B cell (primary cell): Measurements from ENCODE around the gene HTT. TPM values are rescaled to one million over a fixed set of nuclear protein-coding genes. Genes with fewer than 3 reads are reported as not detected.

Source experiments
- ATAC-seq: fragments of 200-7000 bp; cut with Tn5 transposase; one replicate; pipeline ENCODE4 v1.10.0; 2021; ENCODE audit warnings: low read depth, mild to moderate bottlenecking, moderate number of reproducible peaks, moderate library complexity
- CTCF ChIA-PET: fragments of 350-600 bp; sonication (Branson Sonifier 250); formaldehyde crosslinking; loops from one replicate; lab custom pipeline; 2021; ENCODE audit warnings: antibody characterized with exemption, inconsistent platforms; lab: Charles Lee
- POLR2A ChIA-PET: fragments of 350-600 bp; sonication (Branson Sonifier 250); formaldehyde crosslinking; loops from one replicate; lab custom pipeline; 2021; ENCODE audit warnings: antibody characterized with exemption; lab: Charles Lee
- DNase-seq: peaks from one replicate; pipeline ENCODE4 v3.0.0; 2013
- H2AFZ ChIP-seq: 2 replicates; pipeline ENCODE4 v1.6.1; 2012; ENCODE audit warnings: mild to moderate bottlenecking, low read depth, low read length; ENCODE audit not compliant: insufficient read depth, poor library complexity, severe bottlenecking
- H3K27ac ChIP-seq, 2 donors: 1 replicate in 1 of 2; 2 replicates in 1 of 2; pipeline ENCODE4 v1.5.1; 2012 to 2013; ENCODE audit warnings: low read length in 2 of 2, mild to moderate bottlenecking in 2 of 2, moderate library complexity in 1 of 2
- H3K27me3 ChIP-seq, 4 experiments: fragments of 200-600 bp in 1 of 4; sonication (generic) in 1 of 4; replicated peaks in 1 of 4; 1 replicate in 2 of 4; 2 replicates in 2 of 4; pipeline versions ENCODE4 v1.6.1 to v1.7.0; 2013 to 2016; ENCODE audit warnings: low read length in 3 of 4, mild to moderate bottlenecking in 2 of 4, mixed read lengths in 1 of 4, moderate library complexity in 1 of 4; ENCODE audit not compliant: insufficient read depth in 4 of 4, control insufficient read depth in 3 of 4; ENCODE audit errors: control extremely low read depth in 1 of 4
- H3K36me3 ChIP-seq, 2 experiments: replicated peaks in 1 of 2; 1 replicate in 1 of 2; 2 replicates in 1 of 2; pipeline versions ENCODE4 v1.6.1 to v1.7.1; 2013; ENCODE audit warnings: low read length in 1 of 2; ENCODE audit not compliant: insufficient read depth in 2 of 2, control insufficient read depth in 1 of 2; ENCODE audit errors: control extremely low read depth in 1 of 2, extremely low read depth in 1 of 2
- H3K4me1 ChIP-seq, 2 donors: fragments of 200-600 bp in 1 of 2; sonication (generic) in 1 of 2; 1 replicate in 1 of 2; 2 replicates in 1 of 2; pipeline versions ENCODE4 v1.5.1 to v1.6.1; 2013 to 2017; ENCODE audit warnings: low read length in 2 of 2; ENCODE audit not compliant: control insufficient read depth in 2 of 2, insufficient read depth in 2 of 2
- H3K4me2 ChIP-seq: replicated peaks from 2 replicates; pipeline ENCODE3; 2012; ENCODE audit warnings: mild to moderate bottlenecking, low read depth, low read length; ENCODE audit not compliant: poor library complexity, severe bottlenecking
- H3K4me3 ChIP-seq, 5 experiments: fragments of 200-600 bp in 1 of 5; sonication (generic) in 1 of 5; 1 replicate in 3 of 5; 2 replicates in 2 of 5; pipeline versions ENCODE4 v1.5.1 to v1.7.0; 2011 to 2016; ENCODE audit warnings: low read length in 4 of 5, mild to moderate bottlenecking in 4 of 5, low read depth in 2 of 5, control low read depth in 1 of 5, moderate library complexity in 1 of 5; ENCODE audit not compliant: insufficient read depth in 1 of 5; ENCODE audit errors: control extremely low read depth in 1 of 5, extremely low read depth in 1 of 5
- H3K79me2 ChIP-seq: fragments of 200-600 bp; sonication (generic); one replicate; pipeline ENCODE4 v1.6.0; 2016; ENCODE audit warnings: low read length; ENCODE audit not compliant: control insufficient read depth, insufficient read depth
- H3K9ac ChIP-seq: fragments of 200-600 bp; sonication (generic); 2 replicates; pipeline ENCODE4 v1.6.1; 2017; ENCODE audit warnings: mild to moderate bottlenecking, low read length, moderate library complexity
- H3K9me3 ChIP-seq, 3 donors: one replicate each; pipeline versions ENCODE4 v1.6.1 to v1.7.1; 2013; ENCODE audit warnings: low read length in 2 of 3; ENCODE audit not compliant: control insufficient read depth in 2 of 3, insufficient read depth in 1 of 3; ENCODE audit errors: control extremely low read depth in 1 of 3
- H4K20me1 ChIP-seq: 2 replicates; pipeline ENCODE4 v1.6.0; 2012; ENCODE audit warnings: mild to moderate bottlenecking, low read length; ENCODE audit not compliant: insufficient read depth, control insufficient read depth, poor library complexity, severe bottlenecking
- H3K27ac Mint-ChIP-seq: one replicate; pipeline ENCODE4 v1.8.0; 2021; ENCODE audit warnings: mixed read lengths
- H3K27me3 Mint-ChIP-seq: one replicate; pipeline ENCODE4 v1.8.0; 2021; ENCODE audit warnings: mixed read lengths
- H3K4me1 Mint-ChIP-seq: one replicate; pipeline ENCODE4 v1.8.0; 2021; ENCODE audit warnings: mixed read lengths
- H3K4me3 Mint-ChIP-seq: one replicate; pipeline ENCODE4 v1.8.0; 2021; ENCODE audit warnings: mixed read lengths
- H3K9me3 Mint-ChIP-seq: one replicate; pipeline ENCODE4 v1.8.0; 2022; ENCODE audit warnings: mixed read lengths; ENCODE audit not compliant: insufficient read depth
- EZH2 ChIP-seq: IDR thresholded peaks from 2 replicates; pipeline ENCODE4 v1.6.1; 2012; ENCODE audit warnings: borderline replicate concordance, low read depth, mild to moderate bottlenecking, moderate library complexity, low read length; ENCODE audit not compliant: insufficient read depth, poor library complexity, severe bottlenecking
- WGBS: methylation state at CpG from one replicate; pipeline ENCODE4 v1.1.5; 2013; ENCODE audit warnings: missing lambda C conversion rate; ENCODE audit not compliant: insufficient coverage; 5-methylcytosine and 5-hydroxymethylcytosine counted together
- intact Hi-C: fragments of 100-400 bp; cut with micrococcal nuclease; formaldehyde crosslinking; loops from one replicate; pipeline ENCODE4 v1.10.0; 2022
- polyA plus RNA-seq: library from polyadenylated mRNA; depleted of rRNA; stranded (reverse); fragments of >200 nt; gene quantifications from 2 replicates; pipeline ENCODE4 v1.2.3, GENCODE V29; 2012
- total RNA-seq, 2 donors: library from RNA; stranded (reverse); fragments of 120-200 nt in 1 of 2; gene quantifications; 1 replicate in 1 of 2; 2 replicates in 1 of 2; pipeline versions ENCODE4 v1.2.3 to v1.2.4, GENCODE V29; 2013 to 2022
- TF ChIP-seq, protein P1 (sequence below): fragments of 200-600 bp; IDR thresholded peaks from one replicate; pipeline ENCODE4 v1.8.0; 2022; ENCODE audit warnings: antibody characterized with exemption, mild to moderate bottlenecking

The HTT gene
- total and polyA plus RNA-seq, 2 donors (not counting 1 experiment from before 2014, with no cell fraction given): 52.8 to 195 TPM

DNA sequence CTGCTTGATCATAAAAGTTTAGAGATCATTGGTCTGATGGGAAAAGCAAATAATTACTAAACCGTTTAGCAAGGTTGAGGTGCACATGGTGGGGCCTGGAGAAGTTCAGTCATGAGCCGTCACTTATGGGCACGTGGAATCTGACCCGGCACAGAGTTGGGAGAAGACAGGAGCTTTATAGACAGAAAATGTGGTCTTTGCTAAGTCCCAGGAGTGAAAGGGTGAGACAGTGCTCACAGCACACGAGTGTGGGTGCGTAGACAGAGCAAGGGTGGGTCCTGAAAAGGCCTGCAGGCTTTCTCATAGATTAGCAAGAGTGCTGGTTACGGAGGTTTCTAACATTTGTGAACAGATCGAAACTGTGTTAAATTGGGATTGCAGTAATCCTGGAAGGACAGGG, 43.8 kb downstream of the HTT start:
- no peaks in the 10 kb centered on the region for H3K27me3 Mint-ChIP-seq
- no peak overlapping the region for H3K4me2 ChIP-seq
- no peaks in the 10 kb centered on the region for H3K79me2 ChIP-seq
- no peak overlapping the region for H3K27ac ChIP-seq
- H3K9me3 Mint-ChIP-seq: no peaks in the 10 kb centered on the region
- no peaks in the 10 kb centered on the region for H3K27me3 ChIP-seq
- H3K36me3 ChIP-seq: peaks cover 3 to 85% of the 10 kb centered on the region in 2 experiments
- no peaks in the 10 kb centered on the region for H3K4me1 Mint-ChIP-seq
- WGBS: 98% methylated on average over 8 of the region's 8 CpGs
- H3K4me3 ChIP-seq: no peak overlapping the region
- H3K4me3 Mint-ChIP-seq: no peak overlapping the region
- no peak for ATAC-seq
- no peaks in the 10 kb centered on the region for H3K4me1 ChIP-seq
- no peak overlapping the region for H3K9ac ChIP-seq
- intact Hi-C loops: no loop called here
- H3K9me3 ChIP-seq: no peaks in the 10 kb centered on the region
- DNase-seq: no peak
- H4K20me1 ChIP-seq: peaks cover 18% of the 10 kb centered on the region
- ChIA-PET CTCF (no interaction called here), POLR2A (no interaction called here)
- TF ChIP-seq EZH2: no peak
- TF ChIP-seq, protein P1, sequence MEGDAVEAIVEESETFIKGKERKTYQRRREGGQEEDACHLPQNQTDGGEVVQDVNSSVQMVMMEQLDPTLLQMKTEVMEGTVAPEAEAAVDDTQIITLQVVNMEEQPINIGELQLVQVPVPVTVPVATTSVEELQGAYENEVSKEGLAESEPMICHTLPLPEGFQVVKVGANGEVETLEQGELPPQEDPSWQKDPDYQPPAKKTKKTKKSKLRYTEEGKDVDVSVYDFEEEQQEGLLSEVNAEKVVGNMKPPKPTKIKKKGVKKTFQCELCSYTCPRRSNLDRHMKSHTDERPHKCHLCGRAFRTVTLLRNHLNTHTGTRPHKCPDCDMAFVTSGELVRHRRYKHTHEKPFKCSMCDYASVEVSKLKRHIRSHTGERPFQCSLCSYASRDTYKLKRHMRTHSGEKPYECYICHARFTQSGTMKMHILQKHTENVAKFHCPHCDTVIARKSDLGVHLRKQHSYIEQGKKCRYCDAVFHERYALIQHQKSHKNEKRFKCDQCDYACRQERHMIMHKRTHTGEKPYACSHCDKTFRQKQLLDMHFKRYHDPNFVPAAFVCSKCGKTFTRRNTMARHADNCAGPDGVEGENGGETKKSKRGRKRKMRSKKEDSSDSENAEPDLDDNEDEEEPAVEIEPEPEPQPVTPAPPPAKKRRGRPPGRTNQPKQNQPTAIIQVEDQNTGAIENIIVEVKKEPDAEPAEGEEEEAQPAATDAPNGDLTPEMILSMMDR: no peak
- H2AFZ ChIP-seq: no peak overlapping the region
- no peak overlapping the region for H3K27ac Mint-ChIP-seq

DNA sequence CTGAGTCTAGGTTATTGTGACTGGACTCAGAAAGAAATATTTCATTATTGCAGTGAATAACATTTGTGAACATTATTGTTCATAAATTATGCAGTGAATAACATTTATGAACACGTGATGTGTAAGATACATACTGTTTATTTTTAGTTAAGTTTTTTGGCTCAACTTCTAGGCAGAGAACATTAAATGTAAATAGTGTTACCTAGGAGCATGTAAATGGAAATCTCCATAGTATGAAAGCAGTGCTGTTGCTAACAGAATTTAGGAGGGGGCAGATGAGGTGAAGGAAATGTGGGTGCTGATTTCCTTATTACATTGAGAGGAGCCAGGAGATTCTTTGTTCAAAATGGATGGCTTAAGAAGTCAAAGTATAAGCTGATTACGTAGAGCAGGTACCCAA, 45.0 kb downstream of the HTT start:
- ATAC-seq (no peak), DNase-seq (no peak)
- Histone ChIP-seq H2AFZ (no peak overlapping the region), H3K4me2 (no peak overlapping the region), H3K79me2 (no peaks in the 10 kb centered on the region), H3K4me3 (no peak overlapping the region), H3K9me3 (no peaks in the 10 kb centered on the region), H3K9ac (no peak overlapping the region), H3K27ac (no peak overlapping the region), H3K27me3 (no peaks in the 10 kb centered on the region), H3K36me3 (peaks cover 3 to 78% of the 10 kb centered on the region in 2 experiments), H4K20me1 (peaks cover 13% of the 10 kb centered on the region), H3K4me1 (no peaks in the 10 kb centered on the region)
- Mint-ChIP-seq H3K4me3 (no peak overlapping the region), H3K27ac (no peak overlapping the region), H3K4me1 (no peaks in the 10 kb centered on the region), H3K9me3 (no peaks in the 10 kb centered on the region), H3K27me3 (no peaks in the 10 kb centered on the region)
- CTCF ChIA-PET: interaction anchor here (2.5 kb wide), 1 partner anchor 12 kb away, joined by 16 read pairs; no protein-coding TSS in a partner anchor
- POLR2A ChIA-PET: no interaction called here
- intact Hi-C loops: no loop called here
- 100% methylated on average over 1 of the region's 2 CpGs for WGBS
- no peak for TF ChIP-seq EZH2
- TF ChIP-seq, protein P1: no peak
